Measurements from ENCODE around the gene CCR9. TPM values are rescaled to one million over a fixed set of nuclear protein-coding genes. Genes with fewer than 3 reads are reported as not detected.

Gene CCR9
- polyA plus RNA-seq, 1 donor from 2014 or later: not detected

DNA sequence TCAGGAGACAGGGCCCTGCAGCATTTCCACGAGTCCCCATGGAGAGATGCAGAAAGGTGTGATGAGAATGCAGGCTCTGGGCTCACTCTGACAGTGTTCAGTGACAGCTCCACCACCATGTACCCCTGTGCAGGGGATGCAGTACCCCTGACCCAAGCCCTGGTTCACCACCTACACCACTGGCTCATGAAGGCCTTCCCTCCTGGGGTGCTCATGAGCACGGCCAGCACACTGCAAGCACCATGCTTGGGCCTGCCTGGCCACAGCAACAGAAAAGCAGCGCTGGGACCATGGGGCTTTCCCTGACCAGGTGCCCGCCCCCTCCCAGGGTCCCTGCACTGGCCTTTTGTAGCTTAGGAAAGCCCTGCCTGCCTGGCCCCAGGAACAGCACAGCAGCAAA is 63.1 kb downstream of the CCR9 start:
- H3K79me2 ChIP-seq (replicated peaks; ENCODE audit: insufficient read depth, low read length): no peaks in the 10 kb centered on the region
- no peak overlapping the region for H2AFZ ChIP-seq (ENCODE audit: low read depth, low read length)
- no peaks in the 10 kb centered on the region for H3K9me2 ChIP-seq (ENCODE audit: insufficient read depth, low read length)
- no peak overlapping the region for H3K4me2 ChIP-seq (ENCODE audit: low read length)
- no peak overlapping the region for H3K4me3 ChIP-seq (ENCODE audit: low read length)
- no peaks in the 10 kb centered on the region for H4K20me1 ChIP-seq (ENCODE audit: insufficient read depth)
- H3K27ac ChIP-seq (ENCODE audit: low read length): no peak overlapping the region
- H3K36me3 ChIP-seq (ENCODE audit: insufficient read depth, low read length): no peaks in the 10 kb centered on the region
- no peaks in the 10 kb centered on the region for H3K27me3 ChIP-seq (ENCODE audit: insufficient read depth, low read depth, low read length)
- no peaks in the 10 kb centered on the region for H3F3A ChIP-seq (ENCODE audit: insufficient read depth, low read length, poor library complexity, severe bottlenecking)
- H3K9ac ChIP-seq (ENCODE audit: low read length): no peak overlapping the region
- H3K9me3 ChIP-seq (ENCODE audit: low read length): no peaks in the 10 kb centered on the region
- TF ChIP-seq EZH2 (IDR thresholded peaks at IDR 0.05; ENCODE audit: borderline replicate concordance, insufficient read depth, low read length, poor library complexity, severe bottlenecking) (no peak), TAF1 (IDR thresholded peaks at IDR 0.05; ENCODE audit: low read depth) (no peak)

DNA sequence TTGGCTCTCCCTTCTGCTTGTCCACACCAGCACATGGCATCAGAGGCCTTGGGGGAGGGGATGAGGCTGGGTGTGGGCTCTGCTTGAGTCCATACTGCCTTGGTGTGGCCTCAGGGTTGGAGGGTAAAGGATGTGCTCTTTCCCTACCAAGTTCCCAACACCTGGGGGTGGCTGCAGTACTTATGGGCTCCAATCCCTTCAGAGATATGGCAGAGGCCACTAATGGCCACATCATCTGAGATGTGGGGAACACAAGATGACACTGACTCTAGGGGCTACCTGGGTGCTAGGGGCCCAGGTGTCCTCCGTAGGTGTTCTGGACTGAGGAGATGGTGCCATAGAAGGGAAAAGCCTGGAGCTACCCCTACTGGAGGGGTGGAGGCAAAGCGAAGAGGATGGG is 63.8 kb downstream of the CCR9 start:
- Histone ChIP-seq H3K4me2 (ENCODE audit: low read length) (no peak overlapping the region), H3K9me3 (ENCODE audit: low read length) (no peaks in the 10 kb centered on the region), H3K27me3 (ENCODE audit: insufficient read depth, low read depth, low read length) (no peaks in the 10 kb centered on the region), H3K27ac (ENCODE audit: low read length) (no peak overlapping the region), H3K79me2 (replicated peaks; ENCODE audit: insufficient read depth, low read length) (no peaks in the 10 kb centered on the region), H3K9ac (ENCODE audit: low read length) (no peak overlapping the region), H3K9me2 (ENCODE audit: insufficient read depth, low read length) (no peaks in the 10 kb centered on the region), H2AFZ (ENCODE audit: low read depth, low read length) (no peak overlapping the region), H3F3A (ENCODE audit: insufficient read depth, low read length, poor library complexity, severe bottlenecking) (no peaks in the 10 kb centered on the region), H4K20me1 (ENCODE audit: insufficient read depth) (no peaks in the 10 kb centered on the region), H3K36me3 (ENCODE audit: insufficient read depth, low read length) (no peaks in the 10 kb centered on the region), H3K4me3 (ENCODE audit: low read length) (no peak overlapping the region)
- TF ChIP-seq SMC3 (conservative IDR thresholded peaks at IDR 0.05; ENCODE audit: poor library complexity) (no peak), EP300 (conservative IDR thresholded peaks at IDR 0.05; ENCODE audit: poor library complexity, severe bottlenecking) (no peak), MXI1 (conservative IDR thresholded peaks at IDR 0.05; ENCODE audit: poor library complexity, severe bottlenecking) (no peak), TAF1 (IDR thresholded peaks at IDR 0.05; ENCODE audit: low read depth) (no peak), RAD21 (conservative IDR thresholded peaks at IDR 0.05) (no peak), POLR2AphosphoS5 (IDR thresholded peaks at IDR 0.05) (no peak), EZH2 (IDR thresholded peaks at IDR 0.05; ENCODE audit: borderline replicate concordance, insufficient read depth, low read length, poor library complexity, severe bottlenecking) (no peak)
- TF ChIP-seq, protein P1, sequence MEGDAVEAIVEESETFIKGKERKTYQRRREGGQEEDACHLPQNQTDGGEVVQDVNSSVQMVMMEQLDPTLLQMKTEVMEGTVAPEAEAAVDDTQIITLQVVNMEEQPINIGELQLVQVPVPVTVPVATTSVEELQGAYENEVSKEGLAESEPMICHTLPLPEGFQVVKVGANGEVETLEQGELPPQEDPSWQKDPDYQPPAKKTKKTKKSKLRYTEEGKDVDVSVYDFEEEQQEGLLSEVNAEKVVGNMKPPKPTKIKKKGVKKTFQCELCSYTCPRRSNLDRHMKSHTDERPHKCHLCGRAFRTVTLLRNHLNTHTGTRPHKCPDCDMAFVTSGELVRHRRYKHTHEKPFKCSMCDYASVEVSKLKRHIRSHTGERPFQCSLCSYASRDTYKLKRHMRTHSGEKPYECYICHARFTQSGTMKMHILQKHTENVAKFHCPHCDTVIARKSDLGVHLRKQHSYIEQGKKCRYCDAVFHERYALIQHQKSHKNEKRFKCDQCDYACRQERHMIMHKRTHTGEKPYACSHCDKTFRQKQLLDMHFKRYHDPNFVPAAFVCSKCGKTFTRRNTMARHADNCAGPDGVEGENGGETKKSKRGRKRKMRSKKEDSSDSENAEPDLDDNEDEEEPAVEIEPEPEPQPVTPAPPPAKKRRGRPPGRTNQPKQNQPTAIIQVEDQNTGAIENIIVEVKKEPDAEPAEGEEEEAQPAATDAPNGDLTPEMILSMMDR (IDR thresholded peaks at IDR 0.05; ENCODE audit: poor library complexity, severe bottlenecking): no peak
- TF ChIP-seq, protein P2, sequence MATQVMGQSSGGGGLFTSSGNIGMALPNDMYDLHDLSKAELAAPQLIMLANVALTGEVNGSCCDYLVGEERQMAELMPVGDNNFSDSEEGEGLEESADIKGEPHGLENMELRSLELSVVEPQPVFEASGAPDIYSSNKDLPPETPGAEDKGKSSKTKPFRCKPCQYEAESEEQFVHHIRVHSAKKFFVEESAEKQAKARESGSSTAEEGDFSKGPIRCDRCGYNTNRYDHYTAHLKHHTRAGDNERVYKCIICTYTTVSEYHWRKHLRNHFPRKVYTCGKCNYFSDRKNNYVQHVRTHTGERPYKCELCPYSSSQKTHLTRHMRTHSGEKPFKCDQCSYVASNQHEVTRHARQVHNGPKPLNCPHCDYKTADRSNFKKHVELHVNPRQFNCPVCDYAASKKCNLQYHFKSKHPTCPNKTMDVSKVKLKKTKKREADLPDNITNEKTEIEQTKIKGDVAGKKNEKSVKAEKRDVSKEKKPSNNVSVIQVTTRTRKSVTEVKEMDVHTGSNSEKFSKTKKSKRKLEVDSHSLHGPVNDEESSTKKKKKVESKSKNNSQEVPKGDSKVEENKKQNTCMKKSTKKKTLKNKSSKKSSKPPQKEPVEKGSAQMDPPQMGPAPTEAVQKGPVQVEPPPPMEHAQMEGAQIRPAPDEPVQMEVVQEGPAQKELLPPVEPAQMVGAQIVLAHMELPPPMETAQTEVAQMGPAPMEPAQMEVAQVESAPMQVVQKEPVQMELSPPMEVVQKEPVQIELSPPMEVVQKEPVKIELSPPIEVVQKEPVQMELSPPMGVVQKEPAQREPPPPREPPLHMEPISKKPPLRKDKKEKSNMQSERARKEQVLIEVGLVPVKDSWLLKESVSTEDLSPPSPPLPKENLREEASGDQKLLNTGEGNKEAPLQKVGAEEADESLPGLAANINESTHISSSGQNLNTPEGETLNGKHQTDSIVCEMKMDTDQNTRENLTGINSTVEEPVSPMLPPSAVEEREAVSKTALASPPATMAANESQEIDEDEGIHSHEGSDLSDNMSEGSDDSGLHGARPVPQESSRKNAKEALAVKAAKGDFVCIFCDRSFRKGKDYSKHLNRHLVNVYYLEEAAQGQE (IDR thresholded peaks at IDR 0.05; ENCODE audit: borderline replicate concordance): no peak
